HG03095 (cell line): ENCODE data around the gene FGF9.

Experiments
- ATAC-seq: cut with Tn5 transposase; IDR thresholded peaks from one replicate; pipeline ENCODE4 v1.9.1; 2021; ENCODE audit warnings: moderate library complexity; ENCODE audit not compliant: unreplicated experiment

Gene FGF9

GRCh38 chr13:21673789-21674489 is 3.1 kb downstream of the FGF9 start:
- peak; percentile 29 for ATAC-seq

GRCh38 chr13:21674490-21675009 is 3.7 kb downstream of the FGF9 start:
- no peak for ATAC-seq

- no peak for ATAC-seq
Observed at GRCh38 chr13:21675095-21675991, 4.5 kb downstream of the FGF9 start.

GRCh38 chr13:21676611-21677021 is 5.7 kb downstream of the FGF9 start:
- ATAC-seq: no peak

GRCh38 chr13:21677075-21677623 is 6.3 kb downstream of the FGF9 start:
- no peak for ATAC-seq

GRCh38 chr13:21683034-21683733 is 12.3 kb downstream of the FGF9 start:
- ATAC-seq: no peak

- ATAC-seq: no peak
Observed at GRCh38 chr13:21684576-21684975, 13.7 kb downstream of the FGF9 start.

GRCh38 chr13:21685485-21686064 is 14.7 kb downstream of the FGF9 start:
- ATAC-seq: no peak

- ATAC-seq: peak; percentile 95
Observed at GRCh38 chr13:21686751-21687391, 16.0 kb downstream of the FGF9 start.

GRCh38 chr13:21688056-21688455 is 17.2 kb downstream of the FGF9 start:
- ATAC-seq: no peak

GRCh38 chr13:21689097-21689496 is 18.2 kb downstream of the FGF9 start:
- no peak for ATAC-seq

GRCh38 chr13:21690955-21691354 is 20.1 kb downstream of the FGF9 start:
- ATAC-seq: no peak

- ATAC-seq: no peak
Observed at GRCh38 chr13:21691500-21691899, 20.6 kb downstream of the FGF9 start.

- no peak for ATAC-seq
Observed at GRCh38 chr13:21691928-21692327, 21.1 kb downstream of the FGF9 start.

- ATAC-seq: no peak
Observed at GRCh38 chr13:21694831-21695230, 24.0 kb downstream of the FGF9 start.

GRCh38 chr13:21695546-21695945 is 24.7 kb downstream of the FGF9 start:
- no peak for ATAC-seq

GRCh38 chr13:21696865-21697448 is 26.1 kb downstream of the FGF9 start:
- ATAC-seq: no peak

- no peak for ATAC-seq
Observed at GRCh38 chr13:21698817-21699679, 28.2 kb downstream of the FGF9 start.

GRCh38 chr13:21701460-21701859 is 30.6 kb downstream of the FGF9 start:
- no peak for ATAC-seq
